Prostate gland (tissue), 2 donors: ENCODE measurements around the gene SASH1.

Experiments used
- POLR2A ChIP-seq: fragments of 450-650 bp; IDR thresholded peaks from one replicate; pipeline ENCODE4 v1.6.1; 2016; ENCODE audit warnings: antibody characterized with exemption, mild to moderate bottlenecking
- POLR2AphosphoS5 ChIP-seq: sonication (generic); formaldehyde crosslinking; IDR thresholded peaks from one replicate; pipeline ENCODE4 v1.6.1; 2017; ENCODE audit warnings: antibody characterized with exemption
- TF ChIP-seq, protein P1 (sequence below), 4 experiments: fragments of 200-600 bp in 2 of 4; fragments of 450-650 bp in 2 of 4; sonication (generic) in 2 of 4; IDR thresholded peaks; 1 replicate in 3 of 4; 2 replicates in 1 of 4; pipeline ENCODE4 v1.5.1; 2016 to 2019; ENCODE audit warnings: antibody characterized with exemption in 4 of 4, mild to moderate bottlenecking in 2 of 4, moderate library complexity in 2 of 4

DNA sequence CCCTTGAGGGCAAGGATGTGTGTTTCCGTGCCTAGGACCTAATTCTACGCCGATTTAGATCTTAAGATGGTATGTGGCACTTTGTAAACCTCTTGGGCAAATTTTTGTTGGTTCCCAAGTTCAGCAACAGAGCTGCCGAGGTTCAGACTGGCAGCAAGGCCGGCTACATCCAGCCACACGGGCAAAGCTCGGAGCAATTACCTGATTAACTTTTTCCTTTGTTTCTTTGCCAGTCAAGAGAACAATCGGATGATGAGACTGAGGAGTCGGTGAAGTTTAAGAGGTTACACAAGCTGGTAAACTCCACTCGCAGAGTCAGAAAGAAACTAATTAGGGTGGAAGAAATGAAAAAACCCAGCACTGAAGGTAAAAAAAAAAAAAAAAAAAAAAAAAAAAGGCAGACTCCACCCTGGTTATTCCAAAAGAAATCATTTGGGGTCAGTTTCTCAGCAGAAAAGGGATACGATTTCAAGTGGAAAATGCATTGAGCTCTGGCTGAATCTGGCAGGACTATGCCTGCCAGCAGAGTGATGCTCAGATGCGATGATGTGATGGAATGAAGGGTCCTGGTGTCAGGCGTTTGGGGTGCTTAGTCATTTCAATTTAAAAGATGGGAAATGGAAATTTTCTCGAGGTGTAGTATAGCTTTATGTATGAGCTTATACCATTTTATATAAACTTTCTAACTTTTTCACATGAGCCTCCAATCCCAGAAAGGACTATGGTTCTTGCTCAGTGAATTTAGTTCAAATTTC is 171.6 kb downstream of the SASH1 start:
- no peak for TF ChIP-seq POLR2A
- TF ChIP-seq, protein P1, sequence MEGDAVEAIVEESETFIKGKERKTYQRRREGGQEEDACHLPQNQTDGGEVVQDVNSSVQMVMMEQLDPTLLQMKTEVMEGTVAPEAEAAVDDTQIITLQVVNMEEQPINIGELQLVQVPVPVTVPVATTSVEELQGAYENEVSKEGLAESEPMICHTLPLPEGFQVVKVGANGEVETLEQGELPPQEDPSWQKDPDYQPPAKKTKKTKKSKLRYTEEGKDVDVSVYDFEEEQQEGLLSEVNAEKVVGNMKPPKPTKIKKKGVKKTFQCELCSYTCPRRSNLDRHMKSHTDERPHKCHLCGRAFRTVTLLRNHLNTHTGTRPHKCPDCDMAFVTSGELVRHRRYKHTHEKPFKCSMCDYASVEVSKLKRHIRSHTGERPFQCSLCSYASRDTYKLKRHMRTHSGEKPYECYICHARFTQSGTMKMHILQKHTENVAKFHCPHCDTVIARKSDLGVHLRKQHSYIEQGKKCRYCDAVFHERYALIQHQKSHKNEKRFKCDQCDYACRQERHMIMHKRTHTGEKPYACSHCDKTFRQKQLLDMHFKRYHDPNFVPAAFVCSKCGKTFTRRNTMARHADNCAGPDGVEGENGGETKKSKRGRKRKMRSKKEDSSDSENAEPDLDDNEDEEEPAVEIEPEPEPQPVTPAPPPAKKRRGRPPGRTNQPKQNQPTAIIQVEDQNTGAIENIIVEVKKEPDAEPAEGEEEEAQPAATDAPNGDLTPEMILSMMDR (IDR thresholded peaks at IDR 0.05): no peak
- TF ChIP-seq POLR2AphosphoS5: no peak
